C4-2B (cell line): ENCODE results near the gene LENG1.
"Not testable (repeated sequence)": the region's sequence is repeated elsewhere in the genome, so short reads cannot be mapped to it uniquely, and the experiment has no call there.

Experiments
- H3K27ac ChIP-seq: fragments of 450-650 bp; 2 replicates; pipeline ENCODE4 v1.5.1; 2017
- ZFX ChIP-seq: fragments of 450-650 bp; IDR thresholded peaks from 2 replicates; pipeline ENCODE4 v1.6.1; 2017
- TF ChIP-seq, protein P1 (sequence below): fragments of 450-650 bp; conservative IDR thresholded peaks from 2 replicates; pipeline ENCODE4 v1.5.1; 2017; ENCODE audit warnings: mild to moderate bottlenecking

The LENG1 gene

DNA sequence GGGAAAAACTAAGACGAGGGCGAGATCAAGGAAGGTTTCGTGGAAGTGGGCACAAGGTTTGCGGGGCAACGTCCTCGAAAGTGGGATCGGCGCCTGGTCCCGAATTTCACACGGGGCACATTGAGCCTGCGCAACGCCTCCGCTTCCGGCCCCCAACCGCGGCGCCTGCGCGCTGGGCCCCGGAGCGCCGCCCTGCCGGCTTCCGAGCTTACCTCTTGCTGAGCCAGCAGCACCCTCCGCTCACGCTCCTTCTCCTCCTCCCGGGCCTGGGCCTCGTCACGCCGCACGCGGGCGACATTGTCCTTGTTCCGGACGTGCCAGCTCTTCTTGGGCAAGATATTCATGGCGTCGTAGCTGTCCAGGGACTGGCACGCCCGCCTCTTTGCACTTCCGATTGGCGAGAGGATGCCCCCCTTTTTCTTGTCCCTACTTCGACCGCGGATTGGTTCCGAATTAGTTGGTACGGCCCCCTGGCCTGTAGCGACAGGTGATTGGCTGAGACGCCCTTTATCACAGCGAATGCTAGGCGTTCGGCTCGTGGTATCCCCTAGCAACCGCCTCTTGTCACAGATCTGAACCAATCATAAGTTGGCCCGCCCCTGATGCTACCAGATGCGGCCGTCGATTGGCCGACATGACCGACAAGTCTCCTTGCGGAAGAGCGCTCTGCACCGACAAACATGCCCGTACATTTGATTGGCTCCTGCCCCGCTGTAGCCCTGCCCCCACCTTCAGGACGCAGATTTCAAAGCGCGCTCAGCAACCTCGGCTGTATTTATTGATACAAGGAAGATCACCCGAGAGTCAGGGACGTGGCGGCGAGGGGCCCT, at the start of gene LENG1:
TSS of gene LENG1 (minus strand) at position 370 of the 830 bp plus-strand sequence. CDS start at position 344, 26 bp downstream.
- TF ChIP-seq ZFX = no peak
- TF ChIP-seq, protein P1, sequence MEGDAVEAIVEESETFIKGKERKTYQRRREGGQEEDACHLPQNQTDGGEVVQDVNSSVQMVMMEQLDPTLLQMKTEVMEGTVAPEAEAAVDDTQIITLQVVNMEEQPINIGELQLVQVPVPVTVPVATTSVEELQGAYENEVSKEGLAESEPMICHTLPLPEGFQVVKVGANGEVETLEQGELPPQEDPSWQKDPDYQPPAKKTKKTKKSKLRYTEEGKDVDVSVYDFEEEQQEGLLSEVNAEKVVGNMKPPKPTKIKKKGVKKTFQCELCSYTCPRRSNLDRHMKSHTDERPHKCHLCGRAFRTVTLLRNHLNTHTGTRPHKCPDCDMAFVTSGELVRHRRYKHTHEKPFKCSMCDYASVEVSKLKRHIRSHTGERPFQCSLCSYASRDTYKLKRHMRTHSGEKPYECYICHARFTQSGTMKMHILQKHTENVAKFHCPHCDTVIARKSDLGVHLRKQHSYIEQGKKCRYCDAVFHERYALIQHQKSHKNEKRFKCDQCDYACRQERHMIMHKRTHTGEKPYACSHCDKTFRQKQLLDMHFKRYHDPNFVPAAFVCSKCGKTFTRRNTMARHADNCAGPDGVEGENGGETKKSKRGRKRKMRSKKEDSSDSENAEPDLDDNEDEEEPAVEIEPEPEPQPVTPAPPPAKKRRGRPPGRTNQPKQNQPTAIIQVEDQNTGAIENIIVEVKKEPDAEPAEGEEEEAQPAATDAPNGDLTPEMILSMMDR = no peak; the same call in 1 of the 2 replicates
- peak within 1 kb of the TSS; percentile 88 for H3K27ac ChIP-seq

DNA sequence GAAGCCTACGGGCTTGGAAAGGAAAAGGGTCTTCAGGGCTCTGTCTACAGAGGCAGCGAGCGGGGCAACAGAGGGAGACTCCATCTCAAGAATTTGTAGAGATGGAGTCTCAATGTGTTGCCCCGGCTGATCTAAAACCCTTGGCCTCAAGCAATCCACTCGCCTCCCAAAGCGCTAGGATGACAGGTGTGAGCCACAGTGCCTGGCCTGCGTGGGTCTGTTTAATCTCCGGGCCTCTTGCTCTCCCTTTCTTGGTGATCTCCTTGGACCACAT, 49.2 kb upstream of the LENG1 start:
- peak overlapping the region; percentile 76 for H3K27ac ChIP-seq
- no peak for TF ChIP-seq ZFX
- TF ChIP-seq, protein P1 = no peak

DNA sequence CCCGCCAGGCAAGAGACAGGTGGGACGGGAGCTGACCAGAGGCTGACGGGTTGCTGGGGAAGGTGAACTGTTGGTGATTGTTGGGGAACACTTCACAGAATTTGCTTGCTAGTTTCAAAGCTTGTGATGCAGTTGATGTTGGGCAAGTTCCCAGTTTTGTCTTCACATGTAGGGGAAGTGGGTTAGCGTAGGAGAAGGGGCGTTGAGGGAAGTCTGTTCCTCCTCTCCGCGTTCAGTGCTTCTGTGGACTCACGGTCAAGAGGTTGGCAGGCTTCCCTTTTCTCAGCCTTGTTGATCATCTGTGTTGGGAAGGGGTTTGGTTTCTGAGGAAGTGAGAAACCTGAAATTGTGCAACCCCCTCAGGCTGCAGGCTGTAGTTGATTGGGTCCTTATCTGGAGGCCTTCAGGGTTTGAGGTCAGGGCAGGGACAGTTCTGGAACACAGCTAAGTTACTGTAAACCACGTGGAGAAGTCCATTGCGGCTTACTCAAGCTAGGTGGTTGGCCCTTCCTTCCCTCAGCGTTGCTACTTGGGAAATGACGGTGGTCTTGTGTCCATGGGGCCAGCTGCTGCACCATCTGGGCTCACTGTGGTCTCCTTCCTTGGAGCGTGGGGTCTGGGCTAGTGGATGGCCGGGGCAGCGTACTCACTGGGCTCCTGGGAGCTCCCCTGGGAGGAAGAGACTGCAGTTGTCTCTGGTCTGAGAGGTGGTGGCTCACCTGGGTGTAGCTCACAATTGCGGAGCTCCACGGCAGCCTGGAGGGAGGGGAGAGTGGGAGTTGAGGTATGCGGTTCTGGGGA, 48.7 kb upstream of the LENG1 start:
- H3K27ac ChIP-seq = peak overlapping the region; percentile 76
- TF ChIP-seq ZFX = no peak
- TF ChIP-seq, protein P1 = no peak

DNA sequence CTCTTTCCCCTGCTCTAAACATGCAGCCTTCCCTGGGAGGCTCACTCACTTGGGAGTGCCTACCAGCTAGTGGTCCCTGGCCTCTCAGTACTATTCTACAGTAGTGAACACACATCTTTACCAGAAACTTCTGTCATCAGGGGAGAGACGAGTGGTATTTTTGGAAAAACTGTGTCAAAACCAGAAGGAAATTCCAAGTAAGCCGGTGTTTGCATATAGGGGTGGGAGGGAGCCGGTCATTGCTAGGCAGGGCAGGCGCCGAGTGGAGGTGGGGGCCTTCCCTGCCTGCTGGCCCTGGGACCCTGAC, 48.1 kb upstream of the LENG1 start:
- TF ChIP-seq ZFX = no peak
- TF ChIP-seq, protein P1 = no peak
- H3K27ac ChIP-seq = peak overlapping the region; percentile 76

DNA sequence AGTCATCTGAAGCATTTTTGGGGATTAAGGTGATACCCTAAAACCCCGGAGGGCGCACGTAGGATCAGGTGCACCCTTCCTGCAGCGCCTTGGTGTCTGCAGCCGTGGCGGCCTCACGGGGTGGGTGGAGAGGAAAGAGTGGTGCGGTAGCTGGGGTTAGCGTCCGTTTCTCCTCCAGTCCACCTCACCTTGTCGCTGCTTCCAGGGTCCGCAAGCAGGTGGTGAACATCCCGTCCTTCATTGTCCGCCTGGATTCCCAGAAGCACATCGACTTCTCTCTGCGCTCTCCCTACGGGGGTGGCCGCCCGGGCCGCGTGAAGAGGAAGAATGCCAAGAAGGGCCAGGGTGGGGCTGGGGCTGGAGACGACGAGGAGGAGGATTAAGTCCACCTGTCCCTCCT, 47.7 kb upstream of the LENG1 start:
- not testable (repeated sequence) for H3K27ac ChIP-seq

DNA sequence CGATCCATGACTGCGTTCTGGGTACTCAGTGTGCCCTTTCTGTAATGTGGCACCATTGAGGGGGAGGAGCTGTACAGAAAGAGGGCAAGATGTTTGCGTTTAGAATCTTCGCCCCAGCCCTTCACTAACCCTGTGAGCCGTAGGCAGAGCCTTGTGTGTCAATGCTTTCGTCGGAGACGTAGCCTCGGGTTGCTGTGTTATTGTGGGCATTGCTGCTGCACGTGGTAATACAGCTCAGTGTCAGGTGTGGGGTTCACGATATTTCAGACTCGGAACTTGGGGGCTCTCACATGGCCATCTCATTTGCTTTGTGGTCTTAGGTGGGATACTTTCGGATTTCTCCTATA, 47.3 kb upstream of the LENG1 start:
- TF ChIP-seq ZFX = no peak
- TF ChIP-seq, protein P1 = no peak
- 0 out of 2 replicates have a peak overlapping the region, but pooled peaks have one; percentile 2 for H3K27ac ChIP-seq

DNA sequence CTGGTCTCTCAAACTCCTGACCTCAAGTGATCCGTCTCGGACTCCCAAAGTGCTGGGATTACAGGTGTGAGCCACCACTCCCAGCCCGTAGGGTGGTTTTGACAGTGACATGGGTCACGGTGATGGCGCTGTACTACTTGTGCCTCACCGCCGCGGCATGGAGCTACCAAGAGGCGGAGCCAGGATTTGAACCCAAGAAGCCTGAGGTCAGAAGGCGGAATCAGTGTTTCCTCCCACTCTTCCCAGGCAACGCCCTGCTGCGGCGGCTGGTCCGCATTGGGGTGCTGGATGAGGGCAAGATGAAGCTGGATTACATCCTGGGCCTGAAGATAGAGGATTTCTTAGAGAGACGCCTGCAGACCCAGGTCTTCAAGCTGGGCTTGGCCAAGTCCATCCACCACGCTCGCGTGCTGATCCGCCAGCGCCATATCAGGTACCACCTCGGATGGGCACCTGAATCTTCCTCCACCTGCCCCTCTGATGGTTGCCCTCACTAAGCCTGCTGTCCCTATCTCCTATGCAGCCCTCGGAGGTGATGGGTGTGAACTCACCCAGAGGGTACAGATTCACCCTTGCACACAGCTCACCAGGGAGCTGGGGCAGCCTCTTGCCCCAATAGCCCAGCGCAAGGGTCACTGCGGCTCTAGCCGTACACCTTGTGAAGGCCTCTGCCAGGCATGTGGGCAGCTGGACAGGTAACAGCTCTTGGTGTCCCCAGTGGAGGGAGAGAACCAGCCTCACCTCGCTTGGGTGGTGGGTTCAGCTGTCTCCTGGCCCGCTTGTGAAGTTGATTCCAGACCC, 46.7 kb upstream of the LENG1 start:
- H3K27ac ChIP-seq = 0 out of 2 replicates have a peak overlapping the region, but pooled peaks have one; percentile 2
- TF ChIP-seq, protein P1 = no peak
- no peak for TF ChIP-seq ZFX
